IPS-15b (cell line): ENCODE measurements around the gene APEX1.
A peak's percentile ranks its signal among the peaks of the same experiment; 100 is the strongest.
"Not testable (repeated sequence)": the region's sequence is repeated elsewhere in the genome, so short reads cannot be mapped to it uniquely, and the experiment has no call there.

Source experiments
- H3K27me3 ChIP-seq: one replicate; pipeline ENCODE4 v1.6.1; 2013; ENCODE audit warnings: low read length; ENCODE audit not compliant: control insufficient read depth, insufficient read depth
- H3K36me3 ChIP-seq: one replicate; pipeline ENCODE4 v1.6.1; 2013; ENCODE audit warnings: low read length; ENCODE audit not compliant: control insufficient read depth, insufficient read depth
- H3K4me1 ChIP-seq: one replicate; pipeline ENCODE4 v1.6.1; 2013; ENCODE audit warnings: mild to moderate bottlenecking, low read length; ENCODE audit not compliant: control insufficient read depth, insufficient read depth
- H3K4me3 ChIP-seq: one replicate; pipeline ENCODE4 v1.5.1; 2013; ENCODE audit warnings: low read depth, low read length
- H3K9ac ChIP-seq: one replicate; pipeline ENCODE4 v1.6.1; 2013; ENCODE audit warnings: low read depth, mild to moderate bottlenecking, low read length
- H3K9me3 ChIP-seq: one replicate; pipeline ENCODE4 v1.6.1; 2013; ENCODE audit warnings: mild to moderate bottlenecking, low read length; ENCODE audit not compliant: control insufficient read depth, insufficient read depth

Gene APEX1

GRCh38 chr14:20440882-20441281, 14.1 kb upstream of the APEX1 start:
- peaks cover 2% of the 10 kb centered on the region for H3K27me3 ChIP-seq
- H3K9ac ChIP-seq: no peak overlapping the region
- H3K36me3 ChIP-seq: peaks cover 3% of the 10 kb centered on the region
- H3K4me3 ChIP-seq: no peak overlapping the region
- peaks cover under 1% of the 10 kb centered on the region for H3K4me1 ChIP-seq
- H3K9me3 ChIP-seq: no peaks in the 10 kb centered on the region

DNA sequence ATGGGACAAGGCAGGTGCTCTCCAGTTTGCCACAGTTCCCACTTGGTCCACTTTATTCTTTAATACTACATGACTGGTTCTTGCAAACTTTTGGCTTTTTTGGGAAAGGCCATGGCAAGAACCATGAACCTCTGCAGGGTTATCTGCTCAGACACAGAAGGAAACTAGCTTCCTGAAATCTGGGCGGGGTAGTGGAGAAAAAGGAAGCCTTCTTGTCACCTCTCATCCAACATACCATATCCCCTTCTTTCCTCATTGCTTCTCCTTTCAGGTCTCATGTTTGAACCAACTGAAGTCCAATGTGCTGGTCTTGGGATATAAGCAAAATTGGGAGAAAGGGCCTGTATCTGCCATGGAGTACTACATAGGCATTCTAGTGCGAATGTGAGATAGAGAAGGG, 13.6 kb upstream of the APEX1 start:
- H3K36me3 ChIP-seq: peaks cover 7% of the 10 kb centered on the region
- H3K27me3 ChIP-seq: no peaks in the 10 kb centered on the region
- no peak overlapping the region for H3K9ac ChIP-seq
- no peaks in the 10 kb centered on the region for H3K9me3 ChIP-seq
- no peak overlapping the region for H3K4me3 ChIP-seq
- no peaks in the 10 kb centered on the region for H3K4me1 ChIP-seq

DNA sequence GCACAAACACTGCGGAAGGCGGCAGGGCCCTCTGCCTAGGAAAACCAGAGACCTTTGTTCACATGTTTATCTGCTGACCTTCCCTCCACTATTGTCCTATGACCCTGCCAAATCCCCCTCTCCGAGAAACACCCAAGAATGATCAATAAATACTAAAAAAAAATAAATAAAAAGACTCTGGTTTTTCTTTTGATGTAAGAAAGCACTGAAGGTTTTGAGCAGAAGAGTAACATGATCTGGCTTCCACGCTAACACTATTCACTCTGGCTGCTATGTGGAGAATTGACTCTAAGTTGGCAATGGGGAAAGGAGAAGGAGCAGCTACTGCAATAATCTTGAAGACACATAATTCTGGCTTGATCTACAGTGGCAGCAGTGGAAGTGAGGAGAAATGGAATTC, 11.4 kb upstream of the APEX1 start:
- not testable (repeated sequence) for H3K9ac ChIP-seq, H3K4me3 ChIP-seq, H3K27me3 ChIP-seq, H3K9me3 ChIP-seq, H3K4me1 ChIP-seq
- H3K36me3 ChIP-seq: peaks cover 25% of the 10 kb centered on the region

DNA sequence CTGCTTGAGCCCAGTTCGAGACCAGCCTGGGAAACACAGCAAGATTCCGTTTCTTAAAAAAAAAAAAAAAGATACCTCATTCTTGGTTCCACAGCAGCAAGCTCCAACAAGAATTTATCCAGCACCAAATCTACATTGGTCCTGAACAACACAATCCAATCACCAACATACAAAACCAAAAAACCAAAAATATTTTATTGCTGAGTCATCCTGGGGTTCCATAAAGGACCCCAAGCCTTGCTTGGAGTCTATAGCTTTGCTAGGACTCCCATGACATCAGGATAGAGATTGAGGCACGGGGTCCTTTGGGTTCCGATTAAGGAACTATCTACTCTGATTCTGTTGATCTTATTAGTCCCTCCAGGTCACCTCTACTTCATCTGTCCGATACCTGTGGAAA, 8.1 kb upstream of the APEX1 start:
- Histone ChIP-seq H3K9me3 (no peaks in the 10 kb centered on the region), H3K27me3 (no peaks in the 10 kb centered on the region), H3K4me1 (no peaks in the 10 kb centered on the region), H3K9ac (no peak overlapping the region), H3K36me3 (peaks cover 34% of the 10 kb centered on the region), H3K4me3 (no peak overlapping the region)

DNA sequence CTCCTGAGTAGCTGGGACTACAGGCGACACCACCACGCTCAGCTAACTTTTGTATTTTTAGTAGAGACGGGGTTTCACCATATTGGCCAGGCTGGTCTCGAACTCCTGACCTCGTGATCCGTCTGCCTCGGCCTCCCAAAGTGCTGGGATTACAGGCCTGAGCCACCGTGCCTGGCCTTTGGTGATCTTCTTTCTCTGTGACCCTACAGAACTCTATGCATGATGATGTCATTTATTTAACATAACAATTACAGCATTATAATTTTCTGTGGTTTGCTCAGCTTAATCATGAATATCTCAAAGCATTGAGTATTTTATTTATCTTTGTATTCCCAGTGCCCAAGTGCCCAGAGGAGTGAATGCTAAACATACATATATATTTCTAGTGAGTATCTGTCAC, 2.2 kb upstream of the APEX1 start:
- H3K36me3 ChIP-seq: peaks cover 29% of the 10 kb centered on the region
- not testable (repeated sequence) for H3K27me3 ChIP-seq, H3K4me3 ChIP-seq, H3K9me3 ChIP-seq, H3K4me1 ChIP-seq, H3K9ac ChIP-seq

GRCh38 chr14:20455355-20456300, 602 bp downstream of the APEX1 start:
- H3K27me3 ChIP-seq: no peaks in the 10 kb centered on the region
- peak overlapping the region; percentile 84 for H3K4me3 ChIP-seq
- H3K4me1 ChIP-seq: no peaks in the 10 kb centered on the region
- peak overlapping the region; percentile 92 for H3K9ac ChIP-seq
- peaks cover 34% of the 10 kb centered on the region for H3K36me3 ChIP-seq
- H3K9me3 ChIP-seq: no peaks in the 10 kb centered on the region

DNA sequence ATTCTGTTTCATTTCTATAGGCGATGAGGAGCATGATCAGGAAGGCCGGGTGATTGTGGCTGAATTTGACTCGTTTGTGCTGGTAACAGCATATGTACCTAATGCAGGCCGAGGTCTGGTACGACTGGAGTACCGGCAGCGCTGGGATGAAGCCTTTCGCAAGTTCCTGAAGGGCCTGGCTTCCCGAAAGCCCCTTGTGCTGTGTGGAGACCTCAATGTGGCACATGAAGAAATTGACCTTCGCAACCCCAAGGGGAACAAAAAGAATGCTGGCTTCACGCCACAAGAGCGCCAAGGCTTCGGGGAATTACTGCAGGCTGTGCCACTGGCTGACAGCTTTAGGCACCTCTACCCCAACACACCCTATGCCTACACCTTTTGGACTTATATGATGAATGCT, 1.9 kb downstream of the APEX1 start:
- Histone ChIP-seq H3K4me1 (no peaks in the 10 kb centered on the region), H3K36me3 (peaks cover 32% of the 10 kb centered on the region), H3K9me3 (no peaks in the 10 kb centered on the region), H3K4me3 (no peak overlapping the region), H3K27me3 (no peaks in the 10 kb centered on the region), H3K9ac (no peak overlapping the region)

GRCh38 chr14:20458031-20458789, 3.2 kb downstream of the APEX1 start:
- no peak overlapping the region for H3K4me3 ChIP-seq
- peaks cover 5% of the 10 kb centered on the region for H3K4me1 ChIP-seq
- no peaks in the 10 kb centered on the region for H3K9me3 ChIP-seq
- H3K27me3 ChIP-seq: no peaks in the 10 kb centered on the region
- H3K9ac ChIP-seq: no peak overlapping the region
- peaks cover 32% of the 10 kb centered on the region for H3K36me3 ChIP-seq

GRCh38 chr14:20460458-20461224, 5.6 kb downstream of the APEX1 start:
- H3K36me3 ChIP-seq: peaks cover 32% of the 10 kb centered on the region
- peak overlapping the region; percentile 49 for H3K9ac ChIP-seq
- peaks cover 5% of the 10 kb centered on the region for H3K4me1 ChIP-seq
- no peaks in the 10 kb centered on the region for H3K27me3 ChIP-seq
- H3K4me3 ChIP-seq: peak overlapping the region; percentile 87
- no peaks in the 10 kb centered on the region for H3K9me3 ChIP-seq

GRCh38 chr14:20461225-20462141, 6.5 kb downstream of the APEX1 start, which contains the start of gene PIP4P1:
Gene PIP4P1 (minus strand): TSS chr14:20461434. CDS start chr14:20461325, 109 bp downstream.
- Histone ChIP-seq H3K27me3 (no peaks in the 10 kb centered on the region), H3K4me1 (peaks cover 5% of the 10 kb centered on the region), H3K9me3 (no peaks in the 10 kb centered on the region), H3K36me3 (peaks cover 32% of the 10 kb centered on the region), H3K4me3 (peak within 1 kb of the TSS; percentile 87), H3K9ac (peak within 1 kb of the TSS; percentile 78)
